B cell (primary cell): Measurements from ENCODE around the gene NEDD1. TPM values are rescaled to one million over a fixed set of nuclear protein-coding genes. Genes with fewer than 3 reads are reported as not detected.

Experiments
- ATAC-seq: fragments of 200-7000 bp; cut with Tn5 transposase; one replicate; pipeline ENCODE4 v1.10.0; 2021; ENCODE audit warnings: low read depth, mild to moderate bottlenecking, moderate number of reproducible peaks, moderate library complexity
- CTCF ChIA-PET: fragments of 350-600 bp; sonication (Branson Sonifier 250); formaldehyde crosslinking; loops from one replicate; lab custom pipeline; 2021; ENCODE audit warnings: antibody characterized with exemption, inconsistent platforms; lab: Charles Lee
- POLR2A ChIA-PET: fragments of 350-600 bp; sonication (Branson Sonifier 250); formaldehyde crosslinking; loops from one replicate; lab custom pipeline; 2021; ENCODE audit warnings: antibody characterized with exemption; lab: Charles Lee
- DNase-seq: peaks from one replicate; pipeline ENCODE4 v3.0.0; 2013
- H2AFZ ChIP-seq: 2 replicates; pipeline ENCODE4 v1.6.1; 2012; ENCODE audit warnings: mild to moderate bottlenecking, low read depth, low read length; ENCODE audit not compliant: insufficient read depth, poor library complexity, severe bottlenecking
- H3K27ac ChIP-seq, 2 donors: 1 replicate in 1 of 2; 2 replicates in 1 of 2; pipeline ENCODE4 v1.5.1; 2012 to 2013; ENCODE audit warnings: low read length in 2 of 2, mild to moderate bottlenecking in 2 of 2, moderate library complexity in 1 of 2
- H3K27me3 ChIP-seq, 4 experiments: fragments of 200-600 bp in 1 of 4; sonication (generic) in 1 of 4; replicated peaks in 1 of 4; 1 replicate in 2 of 4; 2 replicates in 2 of 4; pipeline versions ENCODE4 v1.6.1 to v1.7.0; 2013 to 2016; ENCODE audit warnings: low read length in 3 of 4, mild to moderate bottlenecking in 2 of 4, mixed read lengths in 1 of 4, moderate library complexity in 1 of 4; ENCODE audit not compliant: insufficient read depth in 4 of 4, control insufficient read depth in 3 of 4; ENCODE audit errors: control extremely low read depth in 1 of 4
- H3K36me3 ChIP-seq, 2 experiments: replicated peaks in 1 of 2; 1 replicate in 1 of 2; 2 replicates in 1 of 2; pipeline versions ENCODE4 v1.6.1 to v1.7.1; 2013; ENCODE audit warnings: low read length in 1 of 2; ENCODE audit not compliant: insufficient read depth in 2 of 2, control insufficient read depth in 1 of 2; ENCODE audit errors: control extremely low read depth in 1 of 2, extremely low read depth in 1 of 2
- H3K4me1 ChIP-seq, 2 donors: fragments of 200-600 bp in 1 of 2; sonication (generic) in 1 of 2; 1 replicate in 1 of 2; 2 replicates in 1 of 2; pipeline versions ENCODE4 v1.5.1 to v1.6.1; 2013 to 2017; ENCODE audit warnings: low read length in 2 of 2; ENCODE audit not compliant: control insufficient read depth in 2 of 2, insufficient read depth in 2 of 2
- H3K4me2 ChIP-seq: replicated peaks from 2 replicates; pipeline ENCODE3; 2012; ENCODE audit warnings: mild to moderate bottlenecking, low read depth, low read length; ENCODE audit not compliant: poor library complexity, severe bottlenecking
- H3K4me3 ChIP-seq, 5 experiments: fragments of 200-600 bp in 1 of 5; sonication (generic) in 1 of 5; 1 replicate in 3 of 5; 2 replicates in 2 of 5; pipeline versions ENCODE4 v1.5.1 to v1.7.0; 2011 to 2016; ENCODE audit warnings: low read length in 4 of 5, mild to moderate bottlenecking in 4 of 5, low read depth in 2 of 5, control low read depth in 1 of 5, moderate library complexity in 1 of 5; ENCODE audit not compliant: insufficient read depth in 1 of 5; ENCODE audit errors: control extremely low read depth in 1 of 5, extremely low read depth in 1 of 5
- H3K79me2 ChIP-seq: fragments of 200-600 bp; sonication (generic); one replicate; pipeline ENCODE4 v1.6.0; 2016; ENCODE audit warnings: low read length; ENCODE audit not compliant: control insufficient read depth, insufficient read depth
- H3K9ac ChIP-seq: fragments of 200-600 bp; sonication (generic); 2 replicates; pipeline ENCODE4 v1.6.1; 2017; ENCODE audit warnings: mild to moderate bottlenecking, low read length, moderate library complexity
- H3K9me3 ChIP-seq, 3 donors: one replicate each; pipeline versions ENCODE4 v1.6.1 to v1.7.1; 2013; ENCODE audit warnings: low read length in 2 of 3; ENCODE audit not compliant: control insufficient read depth in 2 of 3, insufficient read depth in 1 of 3; ENCODE audit errors: control extremely low read depth in 1 of 3
- H4K20me1 ChIP-seq: 2 replicates; pipeline ENCODE4 v1.6.0; 2012; ENCODE audit warnings: mild to moderate bottlenecking, low read length; ENCODE audit not compliant: insufficient read depth, control insufficient read depth, poor library complexity, severe bottlenecking
- H3K27ac Mint-ChIP-seq: one replicate; pipeline ENCODE4 v1.8.0; 2021; ENCODE audit warnings: mixed read lengths
- H3K27me3 Mint-ChIP-seq: one replicate; pipeline ENCODE4 v1.8.0; 2021; ENCODE audit warnings: mixed read lengths
- H3K4me1 Mint-ChIP-seq: one replicate; pipeline ENCODE4 v1.8.0; 2021; ENCODE audit warnings: mixed read lengths
- H3K4me3 Mint-ChIP-seq: one replicate; pipeline ENCODE4 v1.8.0; 2021; ENCODE audit warnings: mixed read lengths
- H3K9me3 Mint-ChIP-seq: one replicate; pipeline ENCODE4 v1.8.0; 2022; ENCODE audit warnings: mixed read lengths; ENCODE audit not compliant: insufficient read depth
- EZH2 ChIP-seq: IDR thresholded peaks from 2 replicates; pipeline ENCODE4 v1.6.1; 2012; ENCODE audit warnings: borderline replicate concordance, low read depth, mild to moderate bottlenecking, moderate library complexity, low read length; ENCODE audit not compliant: insufficient read depth, poor library complexity, severe bottlenecking
- WGBS: methylation state at CpG from one replicate; pipeline ENCODE4 v1.1.5; 2013; ENCODE audit warnings: missing lambda C conversion rate; ENCODE audit not compliant: insufficient coverage; 5-methylcytosine and 5-hydroxymethylcytosine counted together
- intact Hi-C: fragments of 100-400 bp; cut with micrococcal nuclease; formaldehyde crosslinking; loops from one replicate; pipeline ENCODE4 v1.10.0; 2022
- polyA plus RNA-seq: library from polyadenylated mRNA; depleted of rRNA; stranded (reverse); fragments of >200 nt; gene quantifications from 2 replicates; pipeline ENCODE4 v1.2.3, GENCODE V29; 2012
- total RNA-seq, 2 donors: library from RNA; stranded (reverse); fragments of 120-200 nt in 1 of 2; gene quantifications; 1 replicate in 1 of 2; 2 replicates in 1 of 2; pipeline versions ENCODE4 v1.2.3 to v1.2.4, GENCODE V29; 2013 to 2022
- TF ChIP-seq, protein P1 (sequence below): fragments of 200-600 bp; IDR thresholded peaks from one replicate; pipeline ENCODE4 v1.8.0; 2022; ENCODE audit warnings: antibody characterized with exemption, mild to moderate bottlenecking

The NEDD1 gene
- total and polyA plus RNA-seq, 2 donors (not counting 1 experiment from before 2014, with no cell fraction given): 7.4 to 20.3 TPM

DNA sequence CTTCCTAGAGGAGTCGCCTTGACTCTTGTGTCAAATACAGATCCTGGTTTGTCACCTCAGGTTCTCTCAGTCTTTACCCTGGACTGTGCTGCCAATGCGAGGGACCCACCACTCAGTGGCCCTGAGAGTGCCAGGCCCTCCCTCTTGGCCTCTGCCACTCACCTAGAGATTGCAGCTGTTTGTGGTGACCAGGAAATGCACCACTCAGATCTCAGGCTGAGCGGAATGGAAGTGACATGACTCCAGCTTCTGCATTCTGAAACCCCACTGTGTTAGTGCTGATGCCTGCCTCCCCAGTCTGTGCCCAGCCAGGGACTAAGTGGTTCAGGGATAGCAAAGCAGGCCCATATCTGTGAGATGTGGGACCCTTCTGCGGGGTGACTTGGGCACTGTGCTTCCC is 27.8 kb upstream of the NEDD1 start:
- DNase-seq (no peak), ATAC-seq (no peak)
- Histone ChIP-seq H3K79me2 (no peaks in the 10 kb centered on the region), H3K27ac (no peak overlapping the region), H3K4me3 (no peak overlapping the region), H2AFZ (no peak overlapping the region), H3K9ac (no peak overlapping the region), H3K9me3 (no peaks in the 10 kb centered on the region), H3K27me3 (peaks cover 0 to 4% (median 0%) of the 10 kb centered on the region in 4 experiments), H4K20me1 (no peaks in the 10 kb centered on the region), H3K36me3 (no peaks in the 10 kb centered on the region), H3K4me1 (no peaks in the 10 kb centered on the region), H3K4me2 (no peak overlapping the region)
- no peaks in the 10 kb centered on the region for H3K4me1 Mint-ChIP-seq
- H3K27me3 Mint-ChIP-seq: peaks cover 15% of the 10 kb centered on the region
- H3K27ac Mint-ChIP-seq: no peak overlapping the region
- TF ChIP-seq, protein P1, sequence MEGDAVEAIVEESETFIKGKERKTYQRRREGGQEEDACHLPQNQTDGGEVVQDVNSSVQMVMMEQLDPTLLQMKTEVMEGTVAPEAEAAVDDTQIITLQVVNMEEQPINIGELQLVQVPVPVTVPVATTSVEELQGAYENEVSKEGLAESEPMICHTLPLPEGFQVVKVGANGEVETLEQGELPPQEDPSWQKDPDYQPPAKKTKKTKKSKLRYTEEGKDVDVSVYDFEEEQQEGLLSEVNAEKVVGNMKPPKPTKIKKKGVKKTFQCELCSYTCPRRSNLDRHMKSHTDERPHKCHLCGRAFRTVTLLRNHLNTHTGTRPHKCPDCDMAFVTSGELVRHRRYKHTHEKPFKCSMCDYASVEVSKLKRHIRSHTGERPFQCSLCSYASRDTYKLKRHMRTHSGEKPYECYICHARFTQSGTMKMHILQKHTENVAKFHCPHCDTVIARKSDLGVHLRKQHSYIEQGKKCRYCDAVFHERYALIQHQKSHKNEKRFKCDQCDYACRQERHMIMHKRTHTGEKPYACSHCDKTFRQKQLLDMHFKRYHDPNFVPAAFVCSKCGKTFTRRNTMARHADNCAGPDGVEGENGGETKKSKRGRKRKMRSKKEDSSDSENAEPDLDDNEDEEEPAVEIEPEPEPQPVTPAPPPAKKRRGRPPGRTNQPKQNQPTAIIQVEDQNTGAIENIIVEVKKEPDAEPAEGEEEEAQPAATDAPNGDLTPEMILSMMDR: no peak
- no peak for TF ChIP-seq EZH2
- intact Hi-C loops: no loop called here
- ChIA-PET CTCF (no interaction called here), POLR2A (no interaction called here)
- 41% methylated on average over 3 of the region's 4 CpGs for WGBS
- no peak overlapping the region for H3K4me3 Mint-ChIP-seq
- peaks cover 2% of the 10 kb centered on the region for H3K9me3 Mint-ChIP-seq

GRCh38 chr12:96880220-96880619 is 26.8 kb upstream of the NEDD1 start:
- Histone ChIP-seq H3K9me3 (no peaks in the 10 kb centered on the region), H3K27me3 (peaks cover 0 to 4% (median 0%) of the 10 kb centered on the region in 4 experiments), H3K9ac (no peak overlapping the region), H3K4me1 (no peaks in the 10 kb centered on the region), H3K4me3 (no peak overlapping the region), H3K36me3 (no peaks in the 10 kb centered on the region), H3K79me2 (no peaks in the 10 kb centered on the region), H2AFZ (no peak overlapping the region), H3K4me2 (no peak overlapping the region), H4K20me1 (no peaks in the 10 kb centered on the region), H3K27ac (no peak overlapping the region)
- Mint-ChIP-seq H3K4me1 (no peaks in the 10 kb centered on the region), H3K4me3 (no peak overlapping the region), H3K27ac (no peak overlapping the region), H3K27me3 (peaks cover 12% of the 10 kb centered on the region), H3K9me3 (peaks cover 2% of the 10 kb centered on the region)
- ATAC-seq: no peak
- TF ChIP-seq EZH2: no peak
- TF ChIP-seq, protein P1: no peak
- 100% methylated on average over 1 of the region's 3 CpGs for WGBS
- CTCF ChIA-PET: no interaction called here
- POLR2A ChIA-PET: no interaction called here
- no peak for DNase-seq
- intact Hi-C loops: no loop called here
